A172 (cell line): ENCODE results near the gene SCYL3. TPM values are rescaled to one million over a fixed set of nuclear protein-coding genes. Genes with fewer than 3 reads are reported as not detected.
A peak's percentile ranks its signal among the peaks of the same experiment; 100 is the strongest.
"Not testable (repeated sequence)": the region's sequence is repeated elsewhere in the genome, so short reads cannot be mapped to it uniquely, and the experiment has no call there.

Experiments used
- DNase-seq: peaks from one replicate; pipeline ENCODE4 v3.0.0-alpha.2; 2015; ENCODE audit warnings: low spot score
- total RNA-seq: library from RNA; depleted of rRNA; stranded (reverse); fragments of >200 nt; shearing (Covaris generic); gene quantifications from 2 replicates; pipeline ENCODE4 v1.2.3, GENCODE V29; 2014; rRNA removed

Gene SCYL3, protein sequence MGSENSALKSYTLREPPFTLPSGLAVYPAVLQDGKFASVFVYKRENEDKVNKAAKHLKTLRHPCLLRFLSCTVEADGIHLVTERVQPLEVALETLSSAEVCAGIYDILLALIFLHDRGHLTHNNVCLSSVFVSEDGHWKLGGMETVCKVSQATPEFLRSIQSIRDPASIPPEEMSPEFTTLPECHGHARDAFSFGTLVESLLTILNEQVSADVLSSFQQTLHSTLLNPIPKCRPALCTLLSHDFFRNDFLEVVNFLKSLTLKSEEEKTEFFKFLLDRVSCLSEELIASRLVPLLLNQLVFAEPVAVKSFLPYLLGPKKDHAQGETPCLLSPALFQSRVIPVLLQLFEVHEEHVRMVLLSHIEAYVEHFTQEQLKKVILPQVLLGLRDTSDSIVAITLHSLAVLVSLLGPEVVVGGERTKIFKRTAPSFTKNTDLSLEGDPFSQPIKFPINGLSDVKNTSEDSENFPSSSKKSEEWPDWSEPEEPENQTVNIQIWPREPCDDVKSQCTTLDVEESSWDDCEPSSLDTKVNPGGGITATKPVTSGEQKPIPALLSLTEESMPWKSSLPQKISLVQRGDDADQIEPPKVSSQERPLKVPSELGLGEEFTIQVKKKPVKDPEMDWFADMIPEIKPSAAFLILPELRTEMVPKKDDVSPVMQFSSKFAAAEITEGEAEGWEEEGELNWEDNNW
- 6.9 and 7.0 TPM in 2 replicates for total RNA-seq

DNA sequence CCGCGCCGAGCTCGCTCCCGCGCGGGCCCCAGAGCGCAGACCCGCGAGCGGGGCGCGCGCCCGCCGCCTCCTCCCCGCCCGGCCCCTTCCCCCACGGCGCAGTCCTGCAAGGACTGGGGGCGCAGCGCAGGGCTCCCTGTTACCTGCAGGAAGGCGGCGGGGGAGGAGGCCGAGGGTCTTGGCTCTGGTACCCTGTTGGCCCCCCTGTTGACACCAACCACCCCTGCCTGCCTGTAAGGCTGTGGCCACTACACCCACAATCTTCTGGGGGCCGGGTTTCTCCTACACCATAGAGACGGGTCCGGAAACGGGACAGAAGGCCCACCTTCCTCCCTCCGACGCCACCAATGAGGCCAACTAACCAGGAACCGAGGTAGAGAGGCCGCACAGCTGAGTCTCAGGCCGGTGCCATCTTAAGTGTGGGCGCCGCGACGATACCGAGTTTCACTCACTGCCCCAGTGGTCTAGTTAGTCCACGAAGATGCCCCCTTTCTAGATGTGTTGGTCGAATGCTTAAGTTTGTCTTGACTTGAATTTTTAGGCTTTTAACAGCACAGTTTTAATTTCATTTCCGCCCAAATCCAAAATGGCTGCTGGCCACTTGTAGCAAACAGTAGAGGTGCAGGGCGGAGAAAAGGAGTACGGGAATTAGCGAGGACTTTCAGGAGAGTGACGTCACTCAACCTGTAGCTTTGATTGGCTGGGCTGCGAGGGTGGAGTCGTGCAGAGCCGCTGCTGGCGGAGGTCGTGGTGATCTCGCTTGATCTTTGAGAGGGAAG is at the start of gene SCYL3:
TSS of gene SCYL3 (minus strand) at position 252 of the 779 bp plus-strand sequence. CDS start 5,056 bp downstream, outside the sequence.
- peak; percentile 99 for DNase-seq

DNA sequence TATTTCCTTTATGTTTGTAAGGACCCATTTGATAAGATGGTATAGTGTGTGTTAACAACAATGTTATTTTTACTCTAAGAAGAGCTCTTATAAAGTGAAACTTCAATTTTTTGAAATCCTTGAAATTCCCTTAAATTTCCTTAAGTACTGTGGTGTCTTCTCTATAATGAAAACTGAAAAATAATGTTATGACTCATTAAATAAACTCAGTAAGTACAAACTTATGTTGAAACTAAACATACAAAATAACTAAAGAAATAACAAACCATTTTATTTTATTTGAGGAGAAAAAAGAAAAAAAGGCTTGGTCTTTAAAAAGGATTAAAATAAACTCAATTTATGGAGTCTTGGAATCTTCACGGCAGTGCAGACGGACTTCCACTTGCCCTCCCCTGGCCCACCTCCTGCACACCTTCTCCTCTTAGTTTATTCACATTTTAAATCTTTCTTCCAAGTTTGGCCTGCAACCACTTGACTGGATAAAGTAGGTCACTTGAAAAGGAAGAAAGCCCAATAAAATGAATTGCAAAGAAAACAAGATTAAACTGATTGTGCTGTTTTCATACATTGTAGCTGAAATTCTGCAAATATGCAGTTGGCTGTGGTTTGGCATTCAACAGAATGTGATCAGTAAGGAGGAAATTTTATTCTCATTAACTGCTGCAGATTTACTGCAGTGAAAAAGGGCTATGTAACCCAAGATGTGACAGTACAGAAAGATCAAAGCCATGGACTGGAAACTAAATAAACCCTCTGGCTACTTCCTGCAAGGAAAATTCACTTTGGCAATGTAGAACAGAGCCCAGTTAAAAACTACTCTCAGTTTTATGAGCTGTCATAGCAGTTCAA is 48.5 kb upstream of the SCYL3 start:
- DNase-seq: peak; percentile 62

DNA sequence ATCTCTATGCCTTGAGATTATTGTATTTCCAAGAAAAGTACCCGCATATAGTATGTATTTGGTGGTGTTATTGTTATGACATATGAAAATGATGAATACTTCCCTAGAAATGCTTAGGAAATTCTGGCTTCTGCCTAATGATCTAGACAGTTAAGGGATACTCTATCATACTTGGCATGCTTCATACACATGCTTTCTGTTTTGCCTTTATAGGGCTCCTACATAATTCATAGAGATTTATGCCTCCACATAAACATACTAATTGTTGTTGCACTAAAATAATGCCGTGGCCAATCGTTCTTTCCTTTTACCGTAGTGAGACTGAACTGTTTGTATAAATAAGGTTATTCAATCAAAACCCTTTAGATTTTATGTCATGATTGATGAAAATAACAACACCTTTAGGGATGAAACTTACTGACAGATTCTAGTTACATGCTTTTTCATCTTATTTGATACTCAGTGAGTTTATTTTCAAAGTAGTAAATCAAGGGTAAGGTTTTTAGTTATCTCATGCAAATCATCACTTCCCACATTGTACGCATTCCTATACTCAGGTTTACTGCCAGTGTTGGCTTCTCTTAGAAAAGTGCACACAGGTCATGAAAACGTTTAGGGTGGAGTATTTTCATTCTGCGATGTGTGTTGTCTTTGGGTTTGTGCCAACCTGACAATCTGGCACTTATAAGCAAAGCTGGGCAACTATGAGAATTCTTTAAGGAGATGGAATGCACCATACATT is 40.5 kb upstream of the SCYL3 start:
- peak; percentile 76 for DNase-seq

DNA sequence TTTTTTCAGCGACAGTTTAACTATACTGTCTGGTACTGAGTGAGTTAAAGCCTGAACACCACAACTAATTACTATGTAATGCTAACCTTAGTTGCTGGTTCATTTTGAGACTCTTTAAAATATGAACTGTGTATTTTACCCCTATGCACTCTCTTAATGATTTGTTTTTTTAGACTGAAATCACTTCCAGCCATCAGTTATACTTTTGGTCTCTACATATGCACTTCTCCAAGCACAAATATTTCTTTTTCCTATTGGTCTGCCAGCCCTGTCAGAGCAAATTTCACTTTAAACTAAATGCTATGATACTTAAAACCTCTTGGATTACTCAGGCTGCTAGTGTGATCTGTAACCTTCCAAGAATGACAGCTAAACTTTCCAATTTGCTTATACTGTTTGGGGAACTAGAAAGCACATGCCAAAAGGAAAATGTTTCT is 38.1 kb upstream of the SCYL3 start:
- no peak for DNase-seq

DNA sequence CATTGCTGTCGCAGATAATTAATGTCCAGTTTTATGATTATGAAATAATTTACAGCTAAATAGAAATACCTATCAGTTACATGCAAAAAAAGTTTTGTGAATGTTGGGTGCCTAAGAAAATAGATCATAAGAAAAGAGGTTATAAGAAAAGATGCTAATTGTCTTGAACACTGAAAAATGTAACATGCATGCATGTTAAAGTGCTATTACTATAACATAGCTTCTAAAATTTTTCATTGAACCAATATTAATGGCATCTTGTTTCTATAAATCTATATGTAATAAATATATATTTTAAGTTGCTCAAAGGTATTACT is 35.5 kb upstream of the SCYL3 start:
- DNase-seq: no peak

DNA sequence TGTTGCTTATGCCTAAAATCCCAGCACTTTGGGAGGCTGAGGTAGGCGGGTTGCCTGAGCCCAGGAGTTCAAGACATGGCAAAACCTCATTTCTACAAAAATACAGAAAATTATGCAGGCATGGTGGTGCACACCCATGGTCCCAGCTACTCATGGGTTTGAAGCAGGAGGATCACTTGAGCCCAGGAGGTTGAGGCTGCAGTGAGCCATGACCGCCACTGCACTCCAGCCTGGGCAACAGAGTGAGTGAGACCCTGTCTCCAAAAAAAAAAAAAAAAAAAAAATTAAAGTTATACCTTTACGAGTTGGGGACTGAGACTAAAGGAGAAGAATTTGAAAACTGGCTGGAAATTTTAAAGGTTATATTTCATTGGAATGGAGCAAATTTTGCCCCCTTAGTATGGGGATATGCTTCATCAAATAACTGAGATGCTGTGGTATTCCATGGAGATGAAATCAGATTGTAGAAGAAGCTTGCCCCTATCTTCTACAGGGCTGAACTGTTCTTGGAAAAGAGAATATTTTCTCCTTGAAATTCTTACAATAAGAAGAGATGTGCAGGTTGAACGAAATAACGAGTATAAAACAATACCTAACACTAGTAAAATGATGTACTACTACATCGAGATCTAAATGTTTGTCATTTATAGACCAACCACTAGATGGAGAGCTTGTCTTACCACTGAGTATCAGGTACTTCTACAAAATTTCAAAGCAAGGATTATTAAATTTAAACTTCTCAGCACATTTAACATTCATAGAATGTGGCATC is 34.9 kb upstream of the SCYL3 start:
- peak; percentile 69 for DNase-seq

DNA sequence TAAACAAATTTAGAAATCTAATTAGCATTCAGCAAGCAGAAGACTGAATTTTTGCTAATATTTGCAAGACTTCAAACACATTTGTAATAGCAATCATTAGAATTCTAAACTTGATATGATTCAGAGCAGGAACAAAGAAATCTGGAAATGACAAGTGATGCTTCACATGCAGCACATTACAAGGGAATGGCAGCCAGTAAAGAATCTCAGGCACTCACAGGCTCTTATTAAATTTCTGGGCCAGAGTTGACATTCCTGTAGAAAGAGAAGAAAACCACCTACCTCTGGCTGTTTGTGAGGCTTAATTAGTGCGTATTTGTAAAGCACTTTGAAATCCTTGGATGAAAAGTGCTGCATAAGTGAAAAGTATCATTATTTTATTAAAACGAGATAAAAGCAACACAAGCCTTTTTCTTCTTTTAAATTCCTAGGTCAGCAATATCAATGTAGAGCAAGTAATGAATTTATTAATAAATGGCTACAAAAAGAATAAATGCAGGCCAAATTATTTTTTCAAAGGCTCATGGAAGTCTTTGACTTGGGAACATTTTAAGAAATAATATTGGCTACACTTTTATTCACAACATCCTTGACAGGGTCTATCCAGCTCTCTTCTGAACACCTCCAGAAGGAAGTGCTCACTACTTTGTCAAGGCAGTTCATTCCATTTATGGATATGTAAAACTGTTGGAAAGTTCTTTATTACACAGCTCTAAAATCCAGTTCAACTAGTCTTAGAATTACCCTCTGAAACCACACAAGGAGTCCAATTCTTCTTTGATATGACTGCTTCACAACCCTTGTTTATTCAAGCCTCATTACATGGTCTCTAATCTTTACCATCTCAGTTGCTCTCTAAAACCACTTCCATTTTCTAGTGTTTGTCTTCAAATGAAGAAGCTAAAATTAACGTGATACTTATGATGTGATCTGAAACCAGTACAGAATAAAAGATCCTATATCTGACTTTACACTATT is 32.1 kb upstream of the SCYL3 start:
- no peak for DNase-seq

DNA sequence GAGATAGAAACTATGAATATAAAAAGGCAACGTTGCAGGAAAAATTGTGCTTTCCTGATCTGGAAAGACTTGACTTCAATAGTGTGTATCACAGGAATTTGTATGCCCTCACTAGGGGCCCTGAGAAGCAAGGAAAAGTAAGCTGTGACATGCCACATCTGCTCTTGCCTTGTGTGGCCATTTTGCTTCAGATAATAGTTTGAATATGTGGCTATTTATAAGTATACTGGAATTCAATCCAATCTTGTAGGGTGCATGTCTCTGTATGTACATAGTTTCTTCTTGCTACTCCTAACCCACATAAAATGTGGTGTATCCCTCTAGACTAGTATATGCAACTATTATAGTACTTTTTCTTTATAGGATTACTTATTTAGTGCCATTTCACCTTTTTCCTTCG is 31.1 kb upstream of the SCYL3 start:
- DNase-seq: no peak

DNA sequence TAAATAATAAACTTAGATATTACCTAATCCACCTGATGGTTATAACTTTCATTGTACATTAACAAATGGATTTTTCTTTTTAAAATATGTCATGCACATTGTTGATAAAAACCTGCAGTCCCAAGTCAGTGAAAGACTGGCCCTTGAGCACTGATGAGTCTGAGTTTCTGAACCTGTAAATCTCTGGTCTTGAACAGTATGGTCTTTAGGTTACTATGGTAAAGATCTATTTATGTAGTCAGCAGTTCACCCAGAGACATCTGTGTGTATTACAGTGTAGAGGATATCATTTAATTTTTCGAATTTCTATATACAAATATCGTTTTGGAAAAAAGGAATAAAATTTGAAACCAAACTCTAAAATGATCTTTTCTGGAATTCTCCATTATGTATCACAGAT is 30.4 kb upstream of the SCYL3 start:
- DNase-seq: no peak

DNA sequence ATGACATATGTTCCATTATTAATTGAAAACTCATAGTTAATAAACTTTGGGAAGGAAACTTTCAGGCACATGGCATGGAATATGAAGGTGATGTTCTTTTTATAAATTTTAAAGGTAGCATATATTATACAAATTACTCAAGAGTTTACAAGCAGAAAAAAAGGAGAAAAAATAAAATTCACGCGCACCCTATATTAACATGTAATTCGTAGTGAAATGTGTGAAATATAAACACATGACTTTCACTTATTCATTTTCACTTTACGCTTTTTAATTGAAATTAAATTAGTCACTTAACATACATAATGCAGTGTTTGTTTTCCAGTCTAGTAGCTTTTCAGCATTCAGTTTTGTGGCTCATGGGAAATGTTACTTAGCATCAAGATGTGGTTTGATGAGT is 27.4 kb upstream of the SCYL3 start:
- no peak for DNase-seq

DNA sequence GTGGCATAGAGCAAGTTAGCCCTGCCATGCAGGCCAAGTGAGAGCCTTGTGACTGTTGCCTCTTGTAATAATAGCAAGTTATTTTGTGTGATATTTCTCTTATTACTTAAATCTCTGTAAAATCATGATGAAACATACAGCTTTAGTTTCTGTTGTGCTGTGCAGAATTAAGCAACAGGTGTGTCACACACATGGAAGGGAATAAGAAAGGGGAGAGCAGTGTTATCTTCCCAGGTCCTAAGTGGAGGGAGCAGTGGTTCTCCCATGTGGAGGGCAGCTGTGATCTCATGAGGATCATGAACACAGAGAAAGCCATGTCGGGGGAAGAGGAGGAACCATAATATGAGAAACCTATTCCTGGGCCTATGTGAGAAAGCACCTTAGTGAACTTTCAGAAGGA is 25.2 kb upstream of the SCYL3 start:
- DNase-seq: no peak

DNA sequence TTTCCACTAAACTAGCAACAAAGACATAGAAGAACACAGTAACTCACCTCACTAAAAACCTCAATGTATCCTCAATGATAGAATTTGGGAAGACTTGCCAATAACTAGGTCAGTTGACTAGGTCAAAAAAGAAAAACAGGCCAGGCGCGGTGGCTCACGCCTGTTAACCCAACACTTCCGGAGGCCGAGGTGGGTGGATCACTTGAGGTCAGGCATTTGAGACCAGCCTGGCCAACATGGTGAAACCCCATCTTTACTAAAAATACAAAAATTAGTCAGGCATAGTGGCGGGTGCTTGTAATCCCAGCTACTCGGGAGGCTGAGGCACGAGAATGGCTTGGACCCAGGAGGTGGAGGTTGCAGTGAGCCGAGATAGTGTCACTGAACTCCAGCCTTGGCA is 24.5 kb upstream of the SCYL3 start:
- not testable (repeated sequence) for DNase-seq

DNA sequence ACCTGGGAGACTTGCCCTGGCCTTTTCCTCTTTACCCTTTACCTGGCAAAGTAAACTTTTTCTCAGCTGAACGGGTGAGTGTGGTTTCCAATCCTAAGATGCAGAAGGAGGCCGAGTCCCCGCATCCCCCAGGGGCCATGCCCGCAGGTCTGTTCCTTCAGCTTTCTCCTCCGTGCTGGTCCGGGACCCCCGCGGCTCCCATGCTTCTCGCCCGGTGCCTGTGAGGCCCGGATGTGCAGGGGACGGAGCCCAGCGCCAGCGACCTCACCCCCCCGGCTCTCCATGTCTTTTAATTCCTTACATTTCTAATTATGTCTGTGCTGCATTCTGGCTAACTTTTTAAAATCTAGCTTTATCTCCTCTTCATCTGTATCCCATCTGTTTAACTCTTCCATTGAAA is 21.5 kb upstream of the SCYL3 start:
- DNase-seq: no peak

DNA sequence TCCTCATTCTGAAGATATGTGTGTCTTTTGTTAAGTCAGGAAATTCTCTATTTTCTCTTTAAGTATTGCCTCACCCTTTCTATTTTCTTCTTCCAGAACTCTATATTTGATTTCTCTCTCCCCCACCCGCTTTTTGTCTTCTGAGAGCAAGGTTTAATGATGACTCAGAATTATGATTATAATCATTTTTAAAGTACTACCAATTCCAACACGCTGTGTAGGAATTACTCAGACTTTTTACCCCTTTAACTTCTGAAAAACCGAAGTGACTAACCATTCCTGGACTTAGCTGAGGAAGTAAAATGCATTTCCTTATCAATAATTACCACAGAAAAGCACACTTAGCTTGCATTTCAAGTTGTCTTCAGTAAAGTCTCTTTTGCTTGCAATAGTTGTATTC is 20.8 kb upstream of the SCYL3 start:
- no peak for DNase-seq

DNA sequence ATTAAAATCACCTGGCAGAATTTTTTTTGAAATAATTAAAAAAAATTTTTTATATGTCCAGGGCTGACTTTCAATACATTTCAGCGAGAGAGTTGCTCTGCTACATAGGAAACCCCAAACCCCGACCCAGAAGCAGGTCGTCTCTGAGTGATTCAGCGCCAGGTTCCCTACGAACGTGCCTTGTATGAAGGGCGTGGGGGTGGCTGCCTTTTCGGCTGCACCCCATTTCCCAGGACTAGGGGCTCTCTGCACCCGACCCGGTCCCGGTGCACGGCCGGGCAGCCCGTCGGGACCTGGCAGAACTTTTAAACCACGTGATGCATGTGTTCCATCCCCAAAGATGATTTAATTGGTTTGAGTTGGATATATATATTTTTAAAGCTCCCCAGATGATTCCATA is 15.8 kb upstream of the SCYL3 start:
- no peak for DNase-seq

DNA sequence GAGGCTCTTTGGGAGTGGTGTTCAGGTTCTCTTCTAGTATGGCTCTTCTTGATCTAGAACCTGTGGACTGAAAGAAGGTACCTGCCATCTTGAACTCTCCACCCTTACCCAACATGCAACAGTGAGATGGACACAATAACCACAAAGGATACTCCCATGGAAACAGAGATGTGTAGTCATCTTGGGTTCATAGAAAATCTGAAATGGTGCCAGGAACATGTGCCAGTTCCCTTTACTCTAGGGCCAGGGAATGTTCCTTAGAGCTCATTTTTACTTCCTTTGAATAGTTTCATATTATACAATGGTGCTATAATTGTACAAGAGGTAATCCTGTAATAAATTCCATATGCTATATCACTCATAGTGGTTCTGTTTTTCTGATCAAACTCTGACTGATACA is 13.2 kb upstream of the SCYL3 start:
- no peak for DNase-seq

DNA sequence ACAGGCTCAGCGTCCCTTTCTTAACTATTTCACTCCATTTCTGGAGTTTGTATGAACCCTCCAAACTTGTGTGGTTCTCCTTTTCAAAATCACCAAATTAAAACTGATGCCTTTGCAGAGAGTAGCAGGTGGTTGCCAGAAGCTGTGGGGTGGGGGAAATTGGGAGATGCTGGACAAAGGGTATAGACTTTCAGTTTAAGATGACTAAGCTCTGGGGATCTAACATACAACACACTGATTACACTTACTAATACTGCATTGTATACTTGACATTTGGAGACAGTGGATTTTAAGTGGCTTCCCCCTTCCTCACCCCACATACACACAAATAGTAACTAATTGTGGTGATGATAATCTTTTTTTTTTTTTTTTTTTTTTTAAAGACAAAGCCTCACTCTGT is 11.1 kb upstream of the SCYL3 start:
- DNase-seq: no peak

DNA sequence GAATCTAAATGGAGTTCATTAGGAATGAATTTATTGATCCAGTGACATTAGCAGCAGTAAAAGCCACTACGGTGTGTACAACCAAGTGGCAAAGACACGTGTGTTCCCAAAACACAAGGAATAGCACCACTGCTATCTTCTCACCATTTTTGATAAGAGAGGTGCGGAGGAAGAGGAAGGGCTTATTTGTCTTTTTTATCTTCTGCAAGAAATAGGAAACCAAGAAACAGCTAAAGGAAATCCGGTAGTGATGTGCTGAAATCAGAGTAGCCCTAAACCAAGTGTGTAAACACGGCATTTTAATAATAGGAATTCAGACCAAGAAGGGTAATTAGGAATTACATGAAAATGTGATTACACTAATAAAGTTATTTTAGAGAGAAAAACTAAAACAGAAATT is 9.1 kb upstream of the SCYL3 start:
- no peak for DNase-seq

DNA sequence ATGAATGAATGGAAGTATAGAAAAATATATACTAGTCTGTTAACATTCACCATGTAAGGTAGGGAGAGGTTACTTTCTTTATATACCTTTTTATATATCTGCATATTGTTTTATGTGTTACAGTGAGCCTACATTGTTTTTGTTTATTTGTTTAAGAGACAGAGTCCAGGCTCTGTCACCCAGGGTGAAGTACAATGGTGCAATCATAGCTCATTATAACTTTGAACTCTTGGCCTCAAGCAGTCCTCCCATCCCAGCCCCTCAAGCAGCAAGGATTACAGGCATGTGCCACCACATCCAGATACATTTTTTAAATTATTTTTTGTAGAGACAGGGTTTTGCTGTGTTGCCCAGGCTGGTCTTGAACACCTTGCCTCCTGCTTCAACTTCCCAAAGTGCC is 7.4 kb upstream of the SCYL3 start:
- no peak for DNase-seq
